GM12878 (cell line): Measurements from ENCODE around the gene LY9. TPM values are rescaled to one million over a fixed set of nuclear protein-coding genes. Genes with fewer than 3 reads are reported as not detected.

Source experiments
- ATF2 ChIP-seq: IDR thresholded peaks from 2 replicates; pipeline ENCODE4 v1.6.1; 2012; ENCODE audit warnings: low read length, inconsistent platforms
- CHD1 ChIP-seq: IDR thresholded peaks from 2 replicates; pipeline ENCODE4 v1.6.1; 2012; ENCODE audit warnings: low read depth, low read length, improper control_type of control experiment
- CHD4 ChIP-seq: fragments of 200-600 bp; sonication (generic); IDR thresholded peaks from 2 replicates; pipeline ENCODE4 v1.6.1; 2016; ENCODE audit warnings: mild to moderate bottlenecking
- EP300 ChIP-seq, 2 experiments: fragments of 150-350 bp in 1 of 2; IDR thresholded peaks; 2 replicates each; pipeline ENCODE4 v1.6.1; 2011 to 2012; ENCODE audit warnings: low read depth in 2 of 2, low read length in 2 of 2, borderline replicate concordance in 1 of 2, improper control_type of control experiment in 1 of 2, inconsistent platforms in 1 of 2; ENCODE audit not compliant: control insufficient read depth in 1 of 2
- ESRRA ChIP-seq: IDR thresholded peaks from 2 replicates; pipeline ENCODE4 v1.6.1; 2012; ENCODE audit warnings: mild to moderate bottlenecking, low read length, improper control_type of control experiment
- GATAD2B ChIP-seq: fragments of 450-650 bp; conservative IDR thresholded peaks from 2 replicates; pipeline ENCODE4 v1.6.1; 2017; ENCODE audit warnings: low read depth, mild to moderate bottlenecking, moderate library complexity
- KDM1A ChIP-seq: fragments of 200-600 bp; sonication (generic); IDR thresholded peaks from 2 replicates; pipeline ENCODE4 v1.6.1; 2016; ENCODE audit warnings: borderline replicate concordance
- MTA3 ChIP-seq: IDR thresholded peaks from 2 replicates; pipeline ENCODE4 v1.6.1; 2012; ENCODE audit warnings: low read length, inconsistent platforms, borderline replicate concordance
- MYB ChIP-seq: fragments of 150-350 bp; IDR thresholded peaks from 2 replicates; pipeline ENCODE4 v1.6.1; 2014; ENCODE audit warnings: mild to moderate bottlenecking, low read depth, low read length, borderline replicate concordance
- NR2C2 ChIP-seq: IDR thresholded peaks from 2 replicates; pipeline ENCODE4 v1.6.1; 2011; ENCODE audit warnings: borderline replicate concordance, low read depth; ENCODE audit not compliant: control insufficient read depth, insufficient read length
- PAX5 ChIP-seq: IDR thresholded peaks from 2 replicates; pipeline ENCODE4 v1.6.1; 2011; ENCODE audit warnings: low read depth, low read length, borderline replicate concordance
- POLR2A ChIP-seq: IDR thresholded peaks from 2 replicates; pipeline ENCODE4 v1.6.1; 2011; ENCODE audit warnings: low read depth, mild to moderate bottlenecking, low read length
- PRDM15 ChIP-seq: fragments of 450-650 bp; formaldehyde crosslinking; IDR thresholded peaks from 2 replicates; pipeline ENCODE4 v1.4.0; 2020; ENCODE audit warnings: mild to moderate bottlenecking, moderate library complexity
- RB1 ChIP-seq: fragments of 450-650 bp; formaldehyde crosslinking; IDR thresholded peaks from 2 replicates; pipeline ENCODE4 v1.6.1; 2017; ENCODE audit warnings: mild to moderate bottlenecking, borderline replicate concordance
- RBBP5 ChIP-seq: fragments of 200-600 bp; sonication (generic); conservative IDR thresholded peaks from 2 replicates; pipeline ENCODE4 v1.6.1; 2016
- RCOR1 ChIP-seq: conservative IDR thresholded peaks from 2 replicates; pipeline ENCODE4 v1.6.1; 2012; ENCODE audit warnings: low read depth, low read length, improper control_type of control experiment
- SMAD5 ChIP-seq: IDR thresholded peaks from 2 replicates; pipeline ENCODE4 v1.6.1; 2016; ENCODE audit warnings: antibody characterized with exemption, low read depth
- SREBF2 ChIP-seq: IDR thresholded peaks from 2 replicates; pipeline ENCODE4 v1.6.1; 2012; ENCODE audit warnings: mild to moderate bottlenecking, low read length
- SRF ChIP-seq, 2 experiments: IDR thresholded peaks; 2 replicates each; pipeline ENCODE4 v1.6.1; 2011; ENCODE audit warnings: low read depth in 2 of 2, low read length in 2 of 2, mild to moderate bottlenecking in 1 of 2, moderate library complexity in 1 of 2
- ZNF274 ChIP-seq: IDR thresholded peaks from one replicate; pipeline ENCODE4 v1.8.0; 2011; ENCODE audit not compliant: insufficient read length, insufficient read depth
- ZNF384 ChIP-seq: IDR thresholded peaks from 2 replicates; pipeline ENCODE4 v1.6.1; 2012; ENCODE audit warnings: low read depth, mild to moderate bottlenecking, low read length, improper control_type of control experiment, borderline replicate concordance
- ZNF687 ChIP-seq: fragments of 450-650 bp; IDR thresholded peaks from 2 replicates; pipeline ENCODE4 v1.6.1; 2017; ENCODE audit warnings: mild to moderate bottlenecking, moderate library complexity
- polyA plus RNA-seq, 11 experiments: library from polyadenylated mRNA; depleted of rRNA in 4 of 11; unstranded in 6 of 11; stranded (reverse) in 5 of 11; fragments of >200 nt; fragmentation: Nextera tagmentation in 4 of 11; fragmentation: Illumina TruSeq in 1 of 11; extraction: Ambion mirVana in 4 of 11; extraction: Trizol in 1 of 11; gene quantifications; 1 replicate in 1 of 11; 2 replicates in 10 of 11; pipeline versions ENCODE4 v1.2.1 to v1.2.3, GENCODE V29; 2011 to 2016; ENCODE audit warnings: inconsistent platforms in 2 of 11, missing spikeins in 2 of 11, low read depth in 1 of 11
- total RNA-seq, 4 experiments: library from RNA; depleted of rRNA in 3 of 4; stranded (reverse); fragments of >200 nt in 3 of 4; fragmentation: Illumina TruSeq in 1 of 4; extraction: Trizol in 1 of 4; gene quantifications; 2 replicates each; pipeline versions ENCODE4 v1.2.1 to v1.2.3, GENCODE V29; 2013 to 2021

The LY9 gene
- total and polyA plus RNA-seq, 10 of the 15 experiments (the other 5 are each of a cell fraction or from before 2014, with no cell fraction given), result 2.7 to 12.5 (median 9.0) TPM

- TF ChIP-seq ATF2 (peak; percentile 78), ESRRA (no peak), GATAD2B (peak; percentile 66), CHD4 (no peak), RB1 (peak; percentile 52; the same call in 1 of the 2 replicates), ZNF384 (no peak), PRDM15 (CRISPR knock-in tag) (no peak), SREBF2 (no peak), CHD1 (no peak), PAX5 (0 out of 2 replicates have a peak, but pooled peaks have one; percentile 46), ZNF687 (peak; percentile 98), NR2C2 (no peak), MTA3 (peak; percentile 95; the same call in 1 of the 2 replicates), MYB (no peak), RBBP5 (no peak), ZNF274 (no peak), RCOR1 (no peak), SRF (IDR thresholded peaks at IDR 0.05; ENCODE audit: low read depth in 2 of 2, low read length in 2 of 2) (no peak), EP300 (IDR thresholded peaks at IDR 0.05; ENCODE audit: borderline replicate concordance in 1 of 2, control insufficient read depth in 1 of 2, low read depth in 2 of 2, low read length in 2 of 2) (peak in 1 of 2 experiments; percentile 47; a peak in 1 of 4 replicates), SMAD5 (no peak), KDM1A (no peak), POLR2A (peak; percentile 70)
Observed at GRCh38 chr1:160837558-160838205, 41.7 kb downstream of the LY9 start (continued).
